ENCODE results near the gene ACP6. TPM values are rescaled to one million over a fixed set of nuclear protein-coding genes. Genes with fewer than 3 reads are reported as not detected.

ACP6 gene
- total RNA-seq (2022; extraction: Qiagen RNA extraction; ENCODE audit: low read depth): 16.1 to 23.9 TPM (median 20.6 TPM) in 5 replicates

DNA sequence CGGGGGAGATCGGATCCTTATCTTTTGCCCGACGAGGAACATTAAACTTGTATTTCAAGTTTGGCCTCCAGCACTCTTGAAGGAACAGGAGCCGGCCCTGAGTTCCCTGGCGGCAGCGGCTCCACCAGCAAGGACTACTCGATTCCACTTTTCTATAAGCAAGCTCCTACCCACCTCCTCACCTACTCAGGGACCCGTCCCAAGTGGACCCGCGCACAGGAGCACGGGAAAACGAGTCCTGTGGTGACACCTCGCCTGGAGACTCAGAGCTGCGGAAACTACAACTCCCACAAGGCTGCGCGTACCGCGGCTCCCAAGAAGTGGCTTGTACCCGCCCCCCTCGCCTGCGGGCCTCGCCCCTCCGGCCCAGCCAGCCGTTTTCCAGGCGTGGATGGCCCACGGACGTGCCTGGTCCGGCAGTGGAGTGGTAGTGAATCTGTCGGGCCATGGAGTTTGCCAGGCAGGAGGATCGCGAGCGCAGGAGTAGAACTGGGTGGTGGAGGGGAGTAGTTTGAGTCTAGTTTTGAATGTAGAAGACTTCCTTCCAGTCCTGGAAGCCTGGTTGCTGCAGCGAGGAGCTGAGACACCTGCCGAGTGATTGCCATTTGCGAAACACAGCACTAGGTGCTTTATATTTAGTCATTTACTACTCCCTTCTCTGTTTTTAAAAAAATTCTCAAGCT, at the start of gene ACP6:
TSS of gene ACP6 (minus strand) at position 206 of the 683 bp plus-strand sequence. CDS start 476 bp downstream, outside the sequence.

Other genes with a start within 250 kb of the ACP6 start
- 3.7 to 6.7 TPM (median 5.4 TPM) in 5 replicates for gene BCL9, start 129.0 kb downstream of the ACP6 start, total RNA-seq (2022; extraction: Qiagen RNA extraction; ENCODE audit: low read depth)
- gene GJA5, start 90.1 kb upstream of the ACP6 start, total RNA-seq (2022; extraction: Qiagen RNA extraction; ENCODE audit: low read depth): not detected in 5 replicates
- gene GJA8, start 232.3 kb upstream of the ACP6 start, total RNA-seq (2022; extraction: Qiagen RNA extraction; ENCODE audit: low read depth): not detected in 5 replicates

All from A549 treated with ZK216348 at 1 μM for 4 hours (cell line).